Lung (tissue), 12 donors: Measurements from ENCODE around the gene CHTF8. TPM values are rescaled to one million over a fixed set of nuclear protein-coding genes. Genes with fewer than 3 reads are reported as not detected.
A peak's percentile ranks its signal among the peaks of the same experiment; 100 is the strongest.

Experiments used
- ATAC-seq: fragments of 200-7000 bp; cut with Tn5 transposase; one replicate; pipeline ENCODE4 v1.9.1; 2020; ENCODE audit warnings: moderate number of reproducible peaks; ENCODE audit not compliant: insufficient read depth, low FRiP score
- DNase-seq, 3 donors: peaks; one replicate each; pipeline ENCODE4 v3.0.0-alpha.2; 2013 to 2017
- H3K27ac ChIP-seq, 2 donors: one replicate each; pipeline ENCODE4 v1.5.1; 2013; ENCODE audit warnings: mild to moderate bottlenecking in 2 of 2, moderate library complexity in 2 of 2, control low read depth in 1 of 2, inconsistent platforms in 1 of 2, low read depth in 1 of 2, low read length in 1 of 2
- H3K27me3 ChIP-seq, 3 donors: one replicate each; pipeline ENCODE4 v1.5.1; 2013; ENCODE audit warnings: low read length in 2 of 3; ENCODE audit not compliant: control insufficient read depth in 3 of 3, insufficient read depth in 3 of 3
- H3K36me3 ChIP-seq, 4 donors: one replicate each; pipeline ENCODE4 v1.5.1; 2013; ENCODE audit warnings: low read length in 4 of 4, mild to moderate bottlenecking in 1 of 4, moderate library complexity in 1 of 4; ENCODE audit not compliant: control insufficient read depth in 4 of 4, insufficient read depth in 4 of 4
- H3K4me1 ChIP-seq, 5 donors: one replicate each; pipeline ENCODE4 v1.5.1; 2013; ENCODE audit warnings: low read length in 5 of 5, mild to moderate bottlenecking in 2 of 5, moderate library complexity in 1 of 5; ENCODE audit not compliant: control insufficient read depth in 5 of 5, insufficient read depth in 5 of 5
- H3K4me3 ChIP-seq: one replicate; pipeline ENCODE4 v1.5.1; 2013; ENCODE audit warnings: mild to moderate bottlenecking, control low read depth, moderate library complexity
- H3K9ac ChIP-seq, 2 donors: one replicate each; pipeline ENCODE4 v1.5.1; 2013; ENCODE audit warnings: low read length in 2 of 2, control low read depth in 1 of 2; ENCODE audit not compliant: insufficient read depth in 1 of 2
- H3K9me3 ChIP-seq, 4 donors: one replicate each; pipeline ENCODE4 v1.5.1; 2013; ENCODE audit warnings: low read length in 3 of 4, mild to moderate bottlenecking in 1 of 4, moderate library complexity in 1 of 4; ENCODE audit not compliant: control insufficient read depth in 4 of 4, insufficient read depth in 3 of 4
- WGBS, 2 donors: extraction: QIAGEN DNeasy Blood & Tissue Kit; methylation state at CpG; one replicate each; pipeline ENCODE4 v1.1.7; 2013; 5-methylcytosine and 5-hydroxymethylcytosine counted together
- polyA plus RNA-seq, 2 donors: library from polyadenylated mRNA; stranded (reverse); fragments of 200-250 nt; gene quantifications; one replicate each; pipeline ENCODE4 v1.2.1, GENCODE V29; 2013
- total RNA-seq, 2 donors: library from RNA; depleted of rRNA in 1 of 2; stranded (reverse); fragments of >200 nt in 1 of 2; gene quantifications; one replicate each; pipeline ENCODE4 v1.2.1, GENCODE V29; 2014 to 2021
- TF ChIP-seq, protein P1 (sequence below): IDR thresholded peaks from 2 replicates; pipeline ENCODE4 v1.5.1; 2012; ENCODE audit warnings: mild to moderate bottlenecking; ENCODE audit errors: control extremely low read depth, extremely low read depth
- donor health status: control.
- donor health status: control.
- donor health status: Bipolar disorder and iron deficiency.
- donor health status: healthy.
- donor health status: DM: yes; HTN: yes; CAD: no.

The CHTF8 gene
- total and polyA plus RNA-seq, 4 donors = 26.0 to 101 (median 81.5) TPM

DNA sequence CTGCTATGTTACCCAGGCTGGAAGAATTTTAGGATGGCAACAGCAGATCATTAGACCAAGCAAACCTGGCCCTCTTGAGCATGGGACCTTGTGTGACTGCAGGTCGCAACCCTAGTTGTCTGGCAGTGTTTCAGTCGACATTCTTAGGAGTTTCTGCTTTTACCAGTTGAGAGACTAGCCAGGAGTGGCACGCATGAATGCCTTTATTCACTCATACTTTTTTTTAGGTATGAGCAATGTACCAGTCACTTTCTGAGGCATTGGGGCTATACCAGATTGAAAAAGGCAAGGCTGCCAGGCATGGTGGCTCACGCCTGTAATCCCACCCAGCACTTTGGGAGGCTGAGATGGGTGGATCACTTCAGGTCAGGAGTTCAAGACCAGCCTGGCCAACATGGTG lies 55.1 kb downstream of the CHTF8 start:
- Histone ChIP-seq H3K4me3 (no peak overlapping the region), H3K9me3 (no peaks in the 10 kb centered on the region), H3K27ac (no peak overlapping the region), H3K27me3 (no peaks in the 10 kb centered on the region), H3K4me1 (peaks cover 0 to 12% (median 6%) of the 10 kb centered on the region in 5 donors), H3K36me3 (peaks cover 0 to 3% (median 0%) of the 10 kb centered on the region in 4 donors), H3K9ac (no peak overlapping the region)
- 81 to 87% methylated on average over 4 of the region's 4 CpGs for WGBS, 2 donors
- peak in 1 of 3 donors; percentile 32 for DNase-seq
- TF ChIP-seq, protein P1, sequence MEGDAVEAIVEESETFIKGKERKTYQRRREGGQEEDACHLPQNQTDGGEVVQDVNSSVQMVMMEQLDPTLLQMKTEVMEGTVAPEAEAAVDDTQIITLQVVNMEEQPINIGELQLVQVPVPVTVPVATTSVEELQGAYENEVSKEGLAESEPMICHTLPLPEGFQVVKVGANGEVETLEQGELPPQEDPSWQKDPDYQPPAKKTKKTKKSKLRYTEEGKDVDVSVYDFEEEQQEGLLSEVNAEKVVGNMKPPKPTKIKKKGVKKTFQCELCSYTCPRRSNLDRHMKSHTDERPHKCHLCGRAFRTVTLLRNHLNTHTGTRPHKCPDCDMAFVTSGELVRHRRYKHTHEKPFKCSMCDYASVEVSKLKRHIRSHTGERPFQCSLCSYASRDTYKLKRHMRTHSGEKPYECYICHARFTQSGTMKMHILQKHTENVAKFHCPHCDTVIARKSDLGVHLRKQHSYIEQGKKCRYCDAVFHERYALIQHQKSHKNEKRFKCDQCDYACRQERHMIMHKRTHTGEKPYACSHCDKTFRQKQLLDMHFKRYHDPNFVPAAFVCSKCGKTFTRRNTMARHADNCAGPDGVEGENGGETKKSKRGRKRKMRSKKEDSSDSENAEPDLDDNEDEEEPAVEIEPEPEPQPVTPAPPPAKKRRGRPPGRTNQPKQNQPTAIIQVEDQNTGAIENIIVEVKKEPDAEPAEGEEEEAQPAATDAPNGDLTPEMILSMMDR = no peak
- no peak for ATAC-seq

DNA sequence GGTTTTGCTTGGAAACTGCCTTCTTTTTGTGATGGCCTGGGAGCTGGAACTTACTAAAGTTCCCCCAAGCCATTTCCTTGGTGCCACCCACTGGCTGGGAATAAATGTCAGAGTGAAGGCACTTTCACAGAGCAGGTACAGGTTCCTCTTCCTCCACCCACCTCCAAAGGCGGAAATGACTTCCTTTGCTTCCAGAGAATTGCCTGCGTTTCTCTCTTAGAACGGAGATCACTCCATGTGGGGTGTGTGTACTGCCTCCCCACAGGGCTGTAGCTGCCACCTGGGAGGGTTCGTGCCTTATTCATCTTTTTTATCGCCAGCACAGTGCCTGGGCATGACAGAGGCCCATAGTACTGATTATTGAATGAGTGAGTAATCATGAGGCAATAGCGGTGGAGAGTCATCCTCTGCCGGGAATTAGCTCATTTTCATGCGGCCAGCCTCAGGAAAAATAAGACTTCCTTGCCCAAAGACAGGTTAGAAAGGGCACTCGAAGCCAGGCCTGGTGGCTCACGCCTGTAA lies 59.1 kb downstream of the CHTF8 start:
- Histone ChIP-seq H3K27ac (peak overlapping the region in 1 of 2 donors; percentile 70), H3K36me3 (no peaks in the 10 kb centered on the region), H3K9me3 (no peaks in the 10 kb centered on the region), H3K9ac (no peak overlapping the region), H3K27me3 (no peaks in the 10 kb centered on the region), H3K4me3 (no peak overlapping the region), H3K4me1 (peaks cover 0 to 13% (median 9%) of the 10 kb centered on the region in 5 donors)
- DNase-seq (no peak), ATAC-seq (peak; percentile 42)
- TF ChIP-seq, protein P1 = no peak
- 72 to 92% methylated on average over 10 of the region's 10 CpGs for WGBS, 2 donors

DNA sequence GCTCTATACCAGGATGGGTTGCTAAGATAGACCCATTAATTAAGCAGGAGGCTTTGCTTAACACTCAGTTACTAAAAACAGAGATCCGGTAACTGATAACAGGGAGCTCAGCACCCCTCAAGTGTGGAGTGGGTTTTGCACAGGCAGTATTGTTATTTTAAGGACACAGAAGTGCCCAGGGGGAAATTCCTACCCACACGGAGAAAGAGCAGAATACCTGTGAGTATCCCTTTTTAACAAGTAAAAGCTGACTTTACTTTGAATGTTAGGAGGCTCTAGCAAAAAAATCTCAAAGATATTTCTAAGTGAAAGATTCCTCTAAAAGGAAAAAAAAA lies 59.8 kb downstream of the CHTF8 start:
- Histone ChIP-seq H3K4me3 (no peak overlapping the region), H3K9ac (peak overlapping the region in 1 of 2 donors; percentile 11), H3K36me3 (no peaks in the 10 kb centered on the region), H3K9me3 (no peaks in the 10 kb centered on the region), H3K4me1 (peaks cover 0 to 13% (median 7%) of the 10 kb centered on the region in 5 donors), H3K27ac (peak overlapping the region in 1 of 2 donors; percentile 89), H3K27me3 (no peaks in the 10 kb centered on the region)
- TF ChIP-seq, protein P1 = no peak
- 67 to 79% methylated on average over 2 of the region's 2 CpGs for WGBS, 2 donors
- DNase-seq (no peak), ATAC-seq (no peak)

DNA sequence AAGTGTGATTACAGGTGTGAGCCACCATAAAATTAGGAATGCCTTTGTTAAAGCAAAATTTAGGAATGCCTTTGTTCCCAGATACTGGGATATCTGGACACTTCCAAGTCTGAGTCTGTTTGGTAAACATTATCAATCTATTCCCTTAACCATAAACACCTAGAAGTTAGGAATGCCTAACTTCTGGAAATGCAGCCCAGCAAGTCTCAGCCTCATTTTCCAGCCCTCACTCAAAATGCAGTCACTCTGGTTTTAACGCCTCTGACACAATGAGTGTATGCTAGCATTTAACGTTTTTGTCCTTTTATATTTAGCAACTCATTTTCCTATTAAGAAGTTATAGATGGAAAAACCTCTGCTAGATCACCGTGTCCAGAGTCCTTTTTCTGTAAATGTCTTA lies 61.4 kb downstream of the CHTF8 start:
- TF ChIP-seq, protein P1 = no peak
- no peaks in the 10 kb centered on the region for H3K9me3 ChIP-seq
- WGBS, 2 donors = 70 to 90% methylated on average over 3 of the region's 3 CpGs
- H3K9ac ChIP-seq = no peak overlapping the region
- ATAC-seq = no peak
- H3K4me1 ChIP-seq = peaks cover 0 to 14% (median 7%) of the 10 kb centered on the region in 5 donors
- H3K4me3 ChIP-seq = no peak overlapping the region
- H3K27me3 ChIP-seq = no peaks in the 10 kb centered on the region
- peak in 1 of 3 donors; percentile 24 for DNase-seq
- no peaks in the 10 kb centered on the region for H3K36me3 ChIP-seq
- H3K27ac ChIP-seq = no peak overlapping the region
